SK-N-SH treated with all-trans-retinoic acid at 6 μM for 48 hours (cell line): ENCODE measurements around the gene MACF1.

Experiments used
- ATAC-seq: fragments of 200-7000 bp; cut with Tn5 transposase; 3 replicates; pipeline ENCODE4 v1.9.1; 2020; ENCODE audit warnings: mild to moderate bottlenecking, moderate library complexity
- ARNTL ChIP-seq: fragments of 450-650 bp; formaldehyde crosslinking; IDR thresholded peaks from 2 replicates; pipeline ENCODE4 v1.5.0; 2020; ENCODE audit warnings: low read depth, mild to moderate bottlenecking, moderate library complexity, borderline replicate concordance
- CSDC2 ChIP-seq: fragments of 250-450 bp; sonication (Bioruptor Pico); IDR thresholded peaks from 2 replicates; pipeline ENCODE4 v1.5.0; 2020; ENCODE audit warnings: mild to moderate bottlenecking, moderate library complexity
- ESRRG ChIP-seq: fragments of 250-450 bp; sonication (Bioruptor Pico); IDR thresholded peaks from 2 replicates; pipeline ENCODE4 v1.6.1; 2021; ENCODE audit warnings: mild to moderate bottlenecking
- GLIS3 ChIP-seq: fragments of 250-450 bp; sonication (Bioruptor Pico); IDR thresholded peaks from 2 replicates; pipeline ENCODE4 v1.5.0; 2020; ENCODE audit warnings: mild to moderate bottlenecking, moderate library complexity
- PPARA ChIP-seq: fragments of 250-450 bp; sonication (Bioruptor Pico); IDR thresholded peaks from 2 replicates; pipeline ENCODE4 v1.5.0; 2020; ENCODE audit warnings: mild to moderate bottlenecking, borderline replicate concordance
- RARB ChIP-seq: fragments of 250-450 bp; sonication (Bioruptor Pico); IDR thresholded peaks from 2 replicates; pipeline ENCODE4 v1.8.0; 2021; ENCODE audit warnings: mild to moderate bottlenecking, moderate library complexity
- SNAI2 ChIP-seq: fragments of 250-450 bp; sonication (Bioruptor Pico); IDR thresholded peaks from 2 replicates; pipeline ENCODE4 v1.5.0; 2020; ENCODE audit warnings: mild to moderate bottlenecking, moderate library complexity
- TCF4 ChIP-seq: fragments of 250-450 bp; sonication (Bioruptor Pico); IDR thresholded peaks from 2 replicates; pipeline ENCODE4 v1.8.0; 2021; ENCODE audit warnings: mild to moderate bottlenecking, moderate library complexity, borderline replicate concordance
- TOX ChIP-seq: fragments of 250-450 bp; sonication (Bioruptor Pico); IDR thresholded peaks from 2 replicates; pipeline ENCODE4 v1.8.0; 2021; ENCODE audit warnings: mild to moderate bottlenecking, moderate library complexity, borderline replicate concordance
- ZFP3 ChIP-seq: fragments of 250-450 bp; sonication (Bioruptor Pico); IDR thresholded peaks from 2 replicates; pipeline ENCODE4 v1.5.0; 2020; ENCODE audit warnings: mild to moderate bottlenecking, moderate library complexity
- ZFP30 ChIP-seq: fragments of 450-650 bp; formaldehyde crosslinking; IDR thresholded peaks from 2 replicates; pipeline ENCODE4 v1.5.0; 2022; ENCODE audit warnings: mild to moderate bottlenecking, moderate library complexity
- ZNF565 ChIP-seq: fragments of 450-650 bp; formaldehyde crosslinking; conservative IDR thresholded peaks from 2 replicates; pipeline ENCODE4 v1.5.0; 2020; ENCODE audit warnings: low read depth, mild to moderate bottlenecking, moderate library complexity
- ZNF8 ChIP-seq: fragments of 450-650 bp; formaldehyde crosslinking; IDR thresholded peaks from 2 replicates; pipeline ENCODE4 v1.5.0; 2020; ENCODE audit warnings: mild to moderate bottlenecking, moderate library complexity
- TF ChIP-seq, protein P1 (sequence below): fragments of 250-450 bp; sonication (Bioruptor Pico); IDR thresholded peaks from 2 replicates; pipeline ENCODE4 v1.5.1; 2021; ENCODE audit warnings: mild to moderate bottlenecking, moderate library complexity
- TF ChIP-seq, protein P2 (sequence below): fragments of 250-450 bp; sonication (Bioruptor Pico); IDR thresholded peaks from 2 replicates; pipeline ENCODE4 v1.8.0; 2020; ENCODE audit warnings: mild to moderate bottlenecking, moderate library complexity, borderline replicate concordance
- TF ChIP-seq, protein P3 (sequence below): fragments of 250-450 bp; sonication (Bioruptor Pico); IDR thresholded peaks from 2 replicates; pipeline ENCODE4 v1.5.0; 2020; ENCODE audit warnings: mild to moderate bottlenecking, moderate library complexity
- TF ChIP-seq, protein P4 (sequence below): fragments of 250-450 bp; sonication (Bioruptor Pico); IDR thresholded peaks from 2 replicates; pipeline ENCODE4 v1.5.1; 2020; ENCODE audit warnings: low read depth, mild to moderate bottlenecking, moderate library complexity
- TF ChIP-seq, protein P5 (sequence below): fragments of 250-450 bp; sonication (Bioruptor Pico); IDR thresholded peaks from 2 replicates; pipeline ENCODE4 v1.8.0; 2021; ENCODE audit warnings: low read depth, mild to moderate bottlenecking, moderate library complexity, borderline replicate concordance

Gene MACF1

DNA sequence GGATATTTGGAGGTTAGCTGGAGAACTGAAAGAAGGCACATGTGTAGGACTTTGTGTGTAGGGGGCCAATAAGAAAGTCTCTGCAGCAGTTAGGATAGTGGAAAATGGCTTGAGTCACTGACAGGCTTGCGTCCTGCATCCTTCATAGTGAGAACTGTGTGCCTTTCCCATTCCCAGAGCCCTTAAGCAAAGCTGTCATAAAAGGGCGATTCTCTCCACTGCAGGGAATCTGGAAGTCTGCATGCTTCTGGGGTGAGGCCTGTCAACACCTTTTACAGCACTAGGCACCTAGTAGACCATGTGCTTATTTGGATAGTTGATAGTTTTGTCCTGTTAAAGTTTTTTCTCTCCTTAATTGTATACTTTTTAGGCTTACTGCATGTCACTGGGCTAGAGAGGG is 39.4 kb upstream of the MACF1 start:
- no peak for TF ChIP-seq ZFP30 (CRISPR knock-in tag)
- TF ChIP-seq, protein P1, sequence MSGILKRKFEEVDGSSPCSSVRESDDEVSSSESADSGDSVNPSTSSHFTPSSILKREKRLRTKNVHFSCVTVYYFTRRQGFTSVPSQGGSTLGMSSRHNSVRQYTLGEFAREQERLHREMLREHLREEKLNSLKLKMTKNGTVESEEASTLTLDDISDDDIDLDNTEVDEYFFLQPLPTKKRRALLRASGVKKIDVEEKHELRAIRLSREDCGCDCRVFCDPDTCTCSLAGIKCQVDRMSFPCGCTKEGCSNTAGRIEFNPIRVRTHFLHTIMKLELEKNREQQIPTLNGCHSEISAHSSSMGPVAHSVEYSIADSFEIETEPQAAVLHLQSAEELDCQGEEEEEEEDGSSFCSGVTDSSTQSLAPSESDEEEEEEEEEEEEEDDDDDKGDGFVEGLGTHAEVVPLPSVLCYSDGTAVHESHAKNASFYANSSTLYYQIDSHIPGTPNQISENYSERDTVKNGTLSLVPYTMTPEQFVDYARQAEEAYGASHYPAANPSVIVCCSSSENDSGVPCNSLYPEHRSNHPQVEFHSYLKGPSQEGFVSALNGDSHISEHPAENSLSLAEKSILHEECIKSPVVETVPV (CRISPR knock-in tag), result no peak
- TF ChIP-seq, protein P2, sequence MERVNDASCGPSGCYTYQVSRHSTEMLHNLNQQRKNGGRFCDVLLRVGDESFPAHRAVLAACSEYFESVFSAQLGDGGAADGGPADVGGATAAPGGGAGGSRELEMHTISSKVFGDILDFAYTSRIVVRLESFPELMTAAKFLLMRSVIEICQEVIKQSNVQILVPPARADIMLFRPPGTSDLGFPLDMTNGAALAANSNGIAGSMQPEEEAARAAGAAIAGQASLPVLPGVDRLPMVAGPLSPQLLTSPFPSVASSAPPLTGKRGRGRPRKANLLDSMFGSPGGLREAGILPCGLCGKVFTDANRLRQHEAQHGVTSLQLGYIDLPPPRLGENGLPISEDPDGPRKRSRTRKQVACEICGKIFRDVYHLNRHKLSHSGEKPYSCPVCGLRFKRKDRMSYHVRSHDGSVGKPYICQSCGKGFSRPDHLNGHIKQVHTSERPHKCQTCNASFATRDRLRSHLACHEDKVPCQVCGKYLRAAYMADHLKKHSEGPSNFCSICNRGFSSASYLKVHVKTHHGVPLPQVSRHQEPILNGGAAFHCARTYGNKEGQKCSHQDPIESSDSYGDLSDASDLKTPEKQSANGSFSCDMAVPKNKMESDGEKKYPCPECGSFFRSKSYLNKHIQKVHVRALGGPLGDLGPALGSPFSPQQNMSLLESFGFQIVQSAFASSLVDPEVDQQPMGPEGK, result no peak
- TF ChIP-seq PPARA (CRISPR knock-in tag), result no peak
- TF ChIP-seq, protein P3, sequence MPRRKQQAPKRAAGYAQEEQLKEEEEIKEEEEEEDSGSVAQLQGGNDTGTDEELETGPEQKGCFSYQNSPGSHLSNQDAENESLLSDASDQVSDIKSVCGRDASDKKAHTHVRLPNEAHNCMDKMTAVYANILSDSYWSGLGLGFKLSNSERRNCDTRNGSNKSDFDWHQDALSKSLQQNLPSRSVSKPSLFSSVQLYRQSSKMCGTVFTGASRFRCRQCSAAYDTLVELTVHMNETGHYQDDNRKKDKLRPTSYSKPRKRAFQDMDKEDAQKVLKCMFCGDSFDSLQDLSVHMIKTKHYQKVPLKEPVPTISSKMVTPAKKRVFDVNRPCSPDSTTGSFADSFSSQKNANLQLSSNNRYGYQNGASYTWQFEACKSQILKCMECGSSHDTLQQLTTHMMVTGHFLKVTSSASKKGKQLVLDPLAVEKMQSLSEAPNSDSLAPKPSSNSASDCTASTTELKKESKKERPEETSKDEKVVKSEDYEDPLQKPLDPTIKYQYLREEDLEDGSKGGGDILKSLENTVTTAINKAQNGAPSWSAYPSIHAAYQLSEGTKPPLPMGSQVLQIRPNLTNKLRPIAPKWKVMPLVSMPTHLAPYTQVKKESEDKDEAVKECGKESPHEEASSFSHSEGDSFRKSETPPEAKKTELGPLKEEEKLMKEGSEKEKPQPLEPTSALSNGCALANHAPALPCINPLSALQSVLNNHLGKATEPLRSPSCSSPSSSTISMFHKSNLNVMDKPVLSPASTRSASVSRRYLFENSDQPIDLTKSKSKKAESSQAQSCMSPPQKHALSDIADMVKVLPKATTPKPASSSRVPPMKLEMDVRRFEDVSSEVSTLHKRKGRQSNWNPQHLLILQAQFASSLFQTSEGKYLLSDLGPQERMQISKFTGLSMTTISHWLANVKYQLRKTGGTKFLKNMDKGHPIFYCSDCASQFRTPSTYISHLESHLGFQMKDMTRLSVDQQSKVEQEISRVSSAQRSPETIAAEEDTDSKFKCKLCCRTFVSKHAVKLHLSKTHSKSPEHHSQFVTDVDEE (CRISPR knock-in tag), result no peak
- TF ChIP-seq TCF4 (CRISPR knock-in tag), result no peak
- no peak for TF ChIP-seq SNAI2 (CRISPR knock-in tag)
- ATAC-seq, result peak; percentile 17

DNA sequence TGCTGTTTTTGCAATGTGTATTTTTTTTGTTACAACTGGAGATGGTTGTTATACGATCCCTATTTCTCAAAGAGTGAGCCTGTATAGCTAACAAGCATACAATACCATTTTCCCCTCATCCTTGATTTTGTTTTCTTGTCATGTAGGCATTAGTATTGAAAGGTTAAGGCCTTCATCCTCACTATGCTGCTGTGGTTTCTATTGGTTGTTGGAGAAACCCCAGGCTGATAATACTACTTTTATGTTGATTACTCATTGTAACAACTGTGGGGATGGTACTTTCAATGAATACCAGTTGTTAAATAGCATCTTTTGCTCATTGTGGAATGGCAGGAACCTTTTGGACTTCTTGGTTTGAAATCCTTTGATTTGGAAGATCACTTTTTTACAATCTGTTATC is 39.0 kb upstream of the MACF1 start:
- no peak for TF ChIP-seq ZFP30 (CRISPR knock-in tag)
- TF ChIP-seq, all 23 proteins: peak for 0
- no peak; the same call in 2 of the 3 replicates for ATAC-seq

DNA sequence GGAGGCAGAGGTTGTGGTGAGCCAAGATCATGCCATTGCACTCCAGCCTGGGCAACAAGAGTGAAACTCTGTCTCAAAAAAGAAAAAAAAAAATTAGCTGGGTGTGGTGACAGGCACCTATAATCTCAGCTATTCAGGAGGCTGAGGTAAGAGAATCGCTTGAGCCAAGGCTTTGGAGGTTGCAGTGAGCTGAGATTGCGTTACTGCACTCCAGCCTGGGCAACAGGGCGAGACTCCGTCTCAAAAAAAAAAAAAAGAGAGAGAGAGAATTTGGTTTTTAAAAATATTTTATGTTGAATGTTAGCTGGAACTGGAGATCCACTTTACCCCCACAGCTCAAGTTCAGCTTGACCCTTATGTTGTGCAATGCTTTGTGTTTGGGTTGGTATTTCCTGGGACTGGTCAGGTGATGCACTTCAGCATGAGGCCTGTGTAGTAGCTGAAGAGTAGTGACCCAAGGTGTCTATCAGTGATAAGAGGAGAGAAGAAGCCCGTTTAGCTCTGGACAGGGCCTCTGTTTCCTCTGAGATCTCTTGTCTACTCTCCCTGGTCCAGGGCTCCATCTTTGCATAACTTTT is 36.8 kb upstream of the MACF1 start:
- TF ChIP-seq ZFP3 (CRISPR knock-in tag) (no peak), ZNF565 (CRISPR knock-in tag) (no peak), TCF4 (CRISPR knock-in tag) (no peak), GLIS3 (CRISPR knock-in tag) (no peak), SNAI2 (CRISPR knock-in tag) (no peak), ARNTL (CRISPR knock-in tag) (no peak), ESRRG (CRISPR knock-in tag) (no peak), CSDC2 (no peak), PPARA (CRISPR knock-in tag) (no peak), RARB (CRISPR knock-in tag) (no peak), TOX (no peak), ZNF8 (CRISPR knock-in tag) (no peak)
- TF ChIP-seq, protein P1 (CRISPR knock-in tag), result no peak
- TF ChIP-seq, protein P2, result no peak
- TF ChIP-seq, protein P3 (CRISPR knock-in tag), result no peak
- TF ChIP-seq, protein P4, sequence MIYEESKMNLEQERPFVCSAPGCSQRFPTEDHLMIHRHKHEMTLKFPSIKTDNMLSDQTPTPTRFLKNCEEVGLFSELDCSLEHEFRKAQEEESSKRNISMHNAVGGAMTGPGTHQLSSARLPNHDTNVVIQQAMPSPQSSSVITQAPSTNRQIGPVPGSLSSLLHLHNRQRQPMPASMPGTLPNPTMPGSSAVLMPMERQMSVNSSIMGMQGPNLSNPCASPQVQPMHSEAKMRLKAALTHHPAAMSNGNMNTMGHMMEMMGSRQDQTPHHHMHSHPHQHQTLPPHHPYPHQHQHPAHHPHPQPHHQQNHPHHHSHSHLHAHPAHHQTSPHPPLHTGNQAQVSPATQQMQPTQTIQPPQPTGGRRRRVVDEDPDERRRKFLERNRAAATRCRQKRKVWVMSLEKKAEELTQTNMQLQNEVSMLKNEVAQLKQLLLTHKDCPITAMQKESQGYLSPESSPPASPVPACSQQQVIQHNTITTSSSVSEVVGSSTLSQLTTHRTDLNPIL (CRISPR knock-in tag), result no peak
- TF ChIP-seq, protein P5, sequence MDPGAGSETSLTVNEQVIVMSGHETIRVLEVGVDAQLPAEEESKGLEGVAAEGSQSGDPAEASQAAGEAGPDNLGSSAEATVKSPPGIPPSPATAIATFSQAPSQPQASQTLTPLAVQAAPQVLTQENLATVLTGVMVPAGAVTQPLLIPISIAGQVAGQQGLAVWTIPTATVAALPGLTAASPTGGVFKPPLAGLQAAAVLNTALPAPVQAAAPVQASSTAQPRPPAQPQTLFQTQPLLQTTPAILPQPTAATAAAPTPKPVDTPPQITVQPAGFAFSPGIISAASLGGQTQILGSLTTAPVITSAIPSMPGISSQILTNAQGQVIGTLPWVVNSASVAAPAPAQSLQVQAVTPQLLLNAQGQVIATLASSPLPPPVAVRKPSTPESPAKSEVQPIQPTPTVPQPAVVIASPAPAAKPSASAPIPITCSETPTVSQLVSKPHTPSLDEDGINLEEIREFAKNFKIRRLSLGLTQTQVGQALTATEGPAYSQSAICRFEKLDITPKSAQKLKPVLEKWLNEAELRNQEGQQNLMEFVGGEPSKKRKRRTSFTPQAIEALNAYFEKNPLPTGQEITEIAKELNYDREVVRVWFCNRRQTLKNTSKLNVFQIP (CRISPR knock-in tag), result no peak
- no peak for ATAC-seq
